Calu3 (cell line): ENCODE results near the gene TAS2R60. TPM values are rescaled to one million over a fixed set of nuclear protein-coding genes. Genes with fewer than 3 reads are reported as not detected.

ENCODE experiments used
- BruUV-seq: library from RNA; stranded (reverse); fragments of 400-500 nt; replicated peaks from 2 replicates; lab custom pipeline; 2021; lab: Mats Ljungman, UMichigan
- CTCF ChIA-PET: fragments of 300-600 bp; sonication (Branson Sonifier 250); formaldehyde crosslinking; loops from one replicate; lab custom pipeline; 2022; ENCODE audit warnings: antibody characterized with exemption; lab: Charles Lee
- DNase-seq: peaks from one replicate; pipeline ENCODE4 v3.0.0; 2022
- H3K27ac Mint-ChIP-seq: one replicate; pipeline ENCODE4 v1.8.0; 2022; ENCODE audit warnings: mixed read lengths; ENCODE audit not compliant: unreplicated experiment
- H3K27me3 Mint-ChIP-seq: one replicate; pipeline ENCODE4 v1.8.0; 2022; ENCODE audit warnings: mixed read lengths; ENCODE audit not compliant: unreplicated experiment
- H3K36me3 Mint-ChIP-seq: one replicate; pipeline ENCODE4 v1.8.0; 2022; ENCODE audit warnings: mild to moderate bottlenecking, moderate library complexity, mixed read lengths; ENCODE audit not compliant: insufficient read depth, unreplicated experiment
- H3K4me1 Mint-ChIP-seq: one replicate; pipeline ENCODE4 v1.8.0; 2022; ENCODE audit warnings: mild to moderate bottlenecking, low read depth, mixed read lengths; ENCODE audit not compliant: unreplicated experiment
- H3K4me3 Mint-ChIP-seq: one replicate; pipeline ENCODE4 v1.8.0; 2022; ENCODE audit warnings: mild to moderate bottlenecking, low read depth, moderate library complexity, mixed read lengths; ENCODE audit not compliant: unreplicated experiment
- H3K9me3 Mint-ChIP-seq: one replicate; pipeline ENCODE4 v1.8.0; 2022; ENCODE audit warnings: low read depth, mixed read lengths; ENCODE audit not compliant: unreplicated experiment
- intact Hi-C: fragments of 100-400 bp; cut with micrococcal nuclease; formaldehyde crosslinking; loops from one replicate; pipeline ENCODE4 v1.10.0; 2022; ENCODE audit not compliant: unreplicated experiment
- total RNA-seq: library from RNA; stranded (reverse); gene quantifications from 2 replicates; pipeline ENCODE4 v1.2.3, GENCODE V29; 2022
- TF ChIP-seq, protein P1 (sequence below): fragments of 200-600 bp; IDR thresholded peaks from one replicate; pipeline ENCODE4 v1.8.0; 2022; ENCODE audit warnings: antibody characterized with exemption; ENCODE audit not compliant: unreplicated experiment

The TAS2R60 gene
- total RNA-seq, 1 experiment from 2014 or later: not detected

- peaks cover 3% of the 10 kb centered on the region for H3K9me3 Mint-ChIP-seq
- no peaks in the 10 kb centered on the region for H3K4me1 Mint-ChIP-seq
- no peaks in the 10 kb centered on the region for H3K27me3 Mint-ChIP-seq
- intact Hi-C loops: no loop called here
- no peak for DNase-seq
- no TSS peak for BruUV-seq
- TF ChIP-seq, protein P1, sequence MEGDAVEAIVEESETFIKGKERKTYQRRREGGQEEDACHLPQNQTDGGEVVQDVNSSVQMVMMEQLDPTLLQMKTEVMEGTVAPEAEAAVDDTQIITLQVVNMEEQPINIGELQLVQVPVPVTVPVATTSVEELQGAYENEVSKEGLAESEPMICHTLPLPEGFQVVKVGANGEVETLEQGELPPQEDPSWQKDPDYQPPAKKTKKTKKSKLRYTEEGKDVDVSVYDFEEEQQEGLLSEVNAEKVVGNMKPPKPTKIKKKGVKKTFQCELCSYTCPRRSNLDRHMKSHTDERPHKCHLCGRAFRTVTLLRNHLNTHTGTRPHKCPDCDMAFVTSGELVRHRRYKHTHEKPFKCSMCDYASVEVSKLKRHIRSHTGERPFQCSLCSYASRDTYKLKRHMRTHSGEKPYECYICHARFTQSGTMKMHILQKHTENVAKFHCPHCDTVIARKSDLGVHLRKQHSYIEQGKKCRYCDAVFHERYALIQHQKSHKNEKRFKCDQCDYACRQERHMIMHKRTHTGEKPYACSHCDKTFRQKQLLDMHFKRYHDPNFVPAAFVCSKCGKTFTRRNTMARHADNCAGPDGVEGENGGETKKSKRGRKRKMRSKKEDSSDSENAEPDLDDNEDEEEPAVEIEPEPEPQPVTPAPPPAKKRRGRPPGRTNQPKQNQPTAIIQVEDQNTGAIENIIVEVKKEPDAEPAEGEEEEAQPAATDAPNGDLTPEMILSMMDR: no peak
- H3K36me3 Mint-ChIP-seq: no peaks in the 10 kb centered on the region
- CTCF ChIA-PET: no interaction called here
- no peak overlapping the region for H3K4me3 Mint-ChIP-seq
- H3K27ac Mint-ChIP-seq: no peak overlapping the region
Measured at GRCh38 chr7:143479055-143479766, 36.0 kb downstream of the TAS2R60 start.

DNA sequence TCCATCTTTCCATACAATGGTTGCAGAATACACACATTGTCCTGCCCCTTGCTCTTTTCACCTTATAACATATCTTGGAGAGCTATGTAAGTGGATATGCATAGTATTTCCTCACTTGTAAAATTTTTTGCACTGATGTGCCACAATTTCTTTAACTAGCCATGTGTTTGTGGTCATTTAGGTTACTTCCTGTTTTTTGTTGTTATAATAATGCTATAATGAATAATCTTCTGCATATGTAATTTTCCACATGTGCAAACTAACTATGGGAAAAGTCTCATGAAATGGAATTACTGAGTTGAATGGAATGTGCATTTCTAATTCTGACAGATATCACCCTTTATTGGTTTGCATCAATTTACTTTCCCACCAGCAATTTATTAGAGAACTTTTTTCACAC, 37.2 kb downstream of the TAS2R60 start:
- H3K4me3 Mint-ChIP-seq: no peak overlapping the region
- H3K9me3 Mint-ChIP-seq: no peaks in the 10 kb centered on the region
- no TSS peak for BruUV-seq

DNA sequence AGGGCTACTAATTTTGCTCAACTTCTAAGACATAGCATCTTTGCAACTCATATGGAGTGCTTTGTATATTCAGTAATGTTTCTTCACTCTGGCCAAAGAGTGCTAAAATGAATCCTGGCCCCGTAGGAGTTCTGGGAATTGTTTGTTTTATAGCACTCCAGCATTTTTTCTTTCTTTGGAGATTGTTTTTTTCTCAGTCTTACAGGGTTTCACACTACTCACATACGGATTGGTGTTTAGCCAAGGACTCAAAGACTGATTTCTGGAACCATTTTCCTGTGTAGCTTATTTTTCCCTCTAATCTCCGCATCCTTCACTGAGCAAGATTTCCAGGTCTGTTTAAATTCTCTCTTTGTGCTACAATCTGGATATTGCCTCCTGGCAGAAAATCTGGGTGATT, 40.9 kb downstream of the TAS2R60 start:
- CTCF ChIA-PET: no interaction called here
- peaks cover 2% of the 10 kb centered on the region for H3K9me3 Mint-ChIP-seq
- DNase-seq: no peak
- no peaks in the 10 kb centered on the region for H3K36me3 Mint-ChIP-seq
- H3K27ac Mint-ChIP-seq: no peak overlapping the region
- no peak overlapping the region for H3K4me3 Mint-ChIP-seq
- no TSS peak for BruUV-seq
- no peaks in the 10 kb centered on the region for H3K27me3 Mint-ChIP-seq
- TF ChIP-seq, protein P1: no peak
- H3K4me1 Mint-ChIP-seq: no peaks in the 10 kb centered on the region
- intact Hi-C loops: no loop called here

More for the DNA sequence above, 37.2 kb downstream of the TAS2R60 start:
- Mint-ChIP-seq H3K36me3 (no peaks in the 10 kb centered on the region), H3K27me3 (no peaks in the 10 kb centered on the region), H3K27ac (no peak overlapping the region), H3K4me1 (no peaks in the 10 kb centered on the region)
- intact Hi-C loops: no loop called here
- TF ChIP-seq, protein P1: no peak
- CTCF ChIA-PET: interaction anchor here (1.2 kb wide), 1 partner anchor 8 kb away, joined by 5 read pairs; no protein-coding TSS in a partner anchor
- no peak for DNase-seq

DNA sequence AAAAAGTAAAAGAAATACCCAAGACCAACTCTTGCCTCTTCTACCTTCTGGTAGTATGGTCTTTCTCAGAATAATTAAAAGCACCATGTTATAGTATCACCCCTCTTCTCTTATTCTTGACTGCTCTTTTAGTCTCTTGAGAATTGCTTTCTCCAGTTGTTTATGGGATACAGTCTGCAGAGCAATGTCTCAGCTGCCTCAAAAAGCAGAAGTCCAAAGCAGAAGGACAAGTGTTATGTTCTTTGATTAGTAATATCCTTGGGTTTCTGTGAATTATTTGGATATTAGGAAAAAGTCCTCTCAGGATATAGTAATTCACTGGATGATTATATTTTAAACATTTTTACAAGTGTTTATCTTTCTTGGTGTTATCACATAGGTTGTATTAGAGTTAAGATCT, 41.8 kb downstream of the TAS2R60 start:
- Mint-ChIP-seq H3K4me1 (no peaks in the 10 kb centered on the region), H3K9me3 (peaks cover 2% of the 10 kb centered on the region), H3K27me3 (no peaks in the 10 kb centered on the region), H3K4me3 (no peak overlapping the region), H3K27ac (no peak overlapping the region), H3K36me3 (no peaks in the 10 kb centered on the region)
- intact Hi-C loops: no loop called here
- CTCF ChIA-PET: no interaction called here
- TF ChIP-seq, protein P1: no peak
- no TSS peak for BruUV-seq
- DNase-seq: no peak
